ENCODE measurements around the gene ARHGAP1.
"Not testable (repeated sequence)": the region's sequence is repeated elsewhere in the genome, so short reads cannot be mapped to it uniquely, and the experiment has no call there.

Gene ARHGAP1

DNA sequence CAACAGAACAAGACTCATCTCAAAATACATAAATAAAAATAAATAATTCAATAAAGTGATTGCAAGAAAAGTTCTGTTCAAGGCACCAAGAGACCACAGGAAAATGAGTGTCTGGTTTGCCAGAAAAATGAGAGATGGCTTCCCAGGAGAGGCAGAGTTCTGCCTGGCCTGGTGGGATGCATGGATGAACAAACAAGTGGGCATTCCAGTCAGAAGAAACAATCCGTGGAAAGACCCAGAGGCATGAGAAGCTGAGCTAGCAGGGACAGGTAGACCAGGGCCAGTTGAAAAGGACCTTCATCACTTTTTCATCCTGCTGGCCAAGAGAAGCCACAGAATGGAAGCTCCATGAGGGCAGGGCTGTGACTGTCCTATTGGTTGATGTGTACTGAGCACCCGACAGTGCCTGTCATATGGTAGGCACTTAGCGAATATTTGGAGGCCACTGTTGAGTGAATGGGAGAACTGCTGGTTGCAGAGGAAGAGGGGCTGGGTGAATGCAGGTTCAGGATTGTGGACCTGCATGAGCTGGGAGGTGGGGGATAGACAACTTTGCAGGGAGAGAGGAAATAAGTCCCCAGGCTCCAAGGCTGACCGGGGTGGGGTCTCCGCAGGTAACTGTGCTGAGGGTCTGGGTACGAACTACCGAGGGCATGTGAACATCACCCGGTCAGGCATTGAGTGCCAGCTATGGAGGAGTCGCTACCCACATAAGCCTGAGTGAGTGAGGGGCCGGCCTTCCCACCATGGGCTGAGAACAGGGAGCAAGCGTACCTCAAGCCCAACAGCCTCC lies 22.3 kb upstream of the ARHGAP1 start:
- DNase-seq: no peak

GRCh38 chr11:46721286-46721685 lies 20.9 kb upstream of the ARHGAP1 start:
- DNase-seq: no peak

GRCh38 chr11:46719543-46720218 lies 19.3 kb upstream of the ARHGAP1 start:
- no peak for DNase-seq

- DNase-seq: no peak
Observed at GRCh38 chr11:46719048-46719542, 18.7 kb upstream of the ARHGAP1 start, which contains the start of gene F2. F2 (plus strand) TSS chr11:46719213; CDS start chr11:46719236, 23 bp downstream.

- DNase-seq: no peak
Observed at GRCh38 chr11:46718155-46719019, 18.0 kb upstream of the ARHGAP1 start.

GRCh38 chr11:46717825-46718154 lies 17.4 kb upstream of the ARHGAP1 start:
- DNase-seq: not testable (repeated sequence)

DNA sequence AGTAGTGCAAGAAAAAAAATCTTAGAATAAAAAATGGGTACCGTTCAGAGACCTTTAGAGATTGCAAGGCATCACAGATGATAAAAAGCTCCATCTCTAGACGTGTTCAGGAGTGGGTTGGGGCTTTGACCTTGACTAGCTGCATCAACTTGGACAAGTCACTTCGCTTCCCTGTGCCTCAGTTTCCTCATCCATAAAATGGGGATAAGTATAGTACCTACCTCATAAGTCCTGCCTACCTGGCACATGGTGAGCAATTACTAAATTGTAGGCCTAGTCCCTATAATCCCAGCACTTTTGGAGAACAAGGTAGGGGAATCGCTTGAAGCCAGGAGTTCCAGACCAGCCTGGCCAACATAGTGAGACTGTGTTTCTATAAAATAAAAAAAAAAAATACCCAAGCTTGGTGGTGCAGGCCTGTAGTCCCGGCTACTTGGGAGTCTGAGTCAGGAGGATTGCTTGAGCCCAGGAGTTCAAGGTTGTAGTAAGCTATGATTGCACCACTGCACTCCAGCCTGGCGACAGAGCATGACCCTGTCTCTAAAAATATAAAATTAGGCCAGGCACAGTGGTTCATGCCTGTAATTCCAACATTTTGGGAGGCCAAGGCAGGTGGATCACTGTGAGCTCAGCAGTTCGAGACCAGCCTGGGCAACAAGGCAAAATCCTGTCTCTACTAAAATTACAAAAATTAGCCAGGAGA lies 12.6 kb upstream of the ARHGAP1 start:
- no peak for DNase-seq

DNA sequence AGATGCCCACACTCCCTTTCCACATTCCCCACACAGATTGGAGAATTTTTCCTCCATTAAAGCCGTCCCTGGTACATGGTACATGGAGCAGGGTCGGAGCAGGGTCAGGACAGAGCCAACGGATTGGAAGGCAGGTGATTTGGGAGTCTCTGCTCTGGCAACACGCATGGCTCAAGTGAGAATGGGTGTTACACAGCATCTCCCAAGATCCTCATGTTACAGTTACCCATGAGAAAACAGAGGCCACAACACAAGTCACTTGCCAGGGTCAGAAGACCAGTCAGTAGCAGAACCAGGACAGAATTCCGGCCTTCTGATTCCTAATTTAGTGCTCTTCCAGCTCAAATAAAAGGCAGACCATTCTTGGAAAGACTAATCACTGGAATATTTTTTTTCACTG lies 10.9 kb upstream of the ARHGAP1 start:
- no peak for DNase-seq

DNA sequence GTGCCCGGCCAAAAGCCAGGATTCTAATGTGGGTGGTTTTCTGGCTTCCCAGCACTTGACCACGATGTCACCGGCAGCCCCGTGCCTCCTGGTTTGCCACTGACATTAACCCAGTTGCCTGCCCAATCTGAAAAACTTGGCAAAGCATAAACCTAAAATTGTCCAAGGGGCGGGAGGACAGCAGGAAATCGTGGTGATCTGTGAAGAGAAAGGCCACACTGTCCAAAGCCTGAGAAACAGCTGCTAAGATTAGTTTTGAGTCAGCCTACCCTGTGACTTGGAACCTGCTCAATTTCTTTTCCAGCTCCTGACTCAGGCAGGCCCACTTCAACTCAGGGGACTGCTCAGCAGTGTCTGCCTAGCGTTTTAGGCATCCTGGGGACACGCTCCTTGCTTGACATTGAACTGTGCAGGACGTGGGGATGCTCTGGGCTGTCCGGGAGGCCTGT lies 10.4 kb upstream of the ARHGAP1 start:
- DNase-seq: no peak

- not testable (repeated sequence) for DNase-seq
Observed at GRCh38 chr11:46709351-46709750, 8.9 kb upstream of the ARHGAP1 start.

- no peak for DNase-seq
Observed at GRCh38 chr11:46706886-46707285, 6.5 kb upstream of the ARHGAP1 start.

DNA sequence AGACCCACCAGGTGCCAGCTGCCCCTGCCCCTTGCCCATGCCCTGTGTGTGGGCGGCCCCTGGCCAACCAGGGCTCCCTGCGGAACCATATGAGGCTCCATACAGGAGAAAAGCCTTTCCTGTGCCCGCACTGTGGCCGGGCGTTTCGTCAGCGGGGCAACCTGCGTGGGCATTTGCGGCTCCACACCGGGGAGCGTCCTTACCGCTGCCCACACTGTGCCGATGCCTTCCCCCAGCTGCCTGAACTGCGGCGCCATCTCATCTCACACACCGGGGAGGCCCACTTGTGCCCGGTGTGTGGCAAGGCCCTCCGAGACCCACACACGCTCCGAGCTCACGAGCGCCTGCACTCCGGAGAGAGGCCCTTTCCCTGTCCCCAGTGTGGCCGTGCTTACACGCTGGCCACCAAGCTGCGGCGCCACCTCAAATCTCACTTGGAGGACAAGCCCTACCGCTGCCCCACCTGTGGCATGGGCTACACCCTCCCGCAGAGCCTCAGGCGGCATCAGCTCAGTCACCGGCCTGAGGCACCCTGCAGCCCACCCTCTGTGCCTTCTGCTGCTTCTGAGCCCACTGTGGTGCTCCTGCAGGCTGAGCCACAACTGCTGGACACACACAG lies 4.8 kb upstream of the ARHGAP1 start:
- no peak for DNase-seq

DNA sequence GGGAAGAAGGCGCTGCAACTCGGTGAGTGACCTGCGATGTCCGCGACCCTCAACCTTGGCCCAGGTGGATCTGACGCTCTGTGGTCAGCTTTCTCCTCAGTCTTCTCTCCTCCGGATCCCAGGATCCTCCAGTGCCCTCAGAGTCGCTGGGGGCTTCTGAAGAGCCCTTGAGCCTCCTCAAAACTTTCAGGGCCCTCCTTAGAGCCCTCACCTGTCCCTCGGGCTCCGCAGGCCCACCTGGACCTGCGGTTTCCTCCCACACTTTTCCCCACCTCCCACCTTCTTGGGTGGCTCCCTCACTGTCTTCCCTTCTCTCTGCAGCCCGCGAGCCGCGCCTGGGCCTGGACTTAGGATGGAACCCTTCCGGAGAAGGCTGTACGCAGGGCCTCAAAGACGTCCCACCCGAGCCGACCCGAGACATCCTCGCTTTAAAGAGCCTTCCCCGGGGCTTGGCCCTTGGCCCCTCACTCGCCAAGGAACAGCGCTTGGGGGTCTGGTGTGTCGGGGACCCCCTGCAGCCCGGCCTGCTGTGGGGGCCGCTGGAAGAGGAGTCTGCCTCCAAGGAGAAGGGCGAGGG lies 747 bp upstream of the ARHGAP1 start:
- DNase-seq: no peak

- DNase-seq: no peak
Observed at GRCh38 chr11:46698597-46698996, 1.8 kb downstream of the ARHGAP1 start.

DNA sequence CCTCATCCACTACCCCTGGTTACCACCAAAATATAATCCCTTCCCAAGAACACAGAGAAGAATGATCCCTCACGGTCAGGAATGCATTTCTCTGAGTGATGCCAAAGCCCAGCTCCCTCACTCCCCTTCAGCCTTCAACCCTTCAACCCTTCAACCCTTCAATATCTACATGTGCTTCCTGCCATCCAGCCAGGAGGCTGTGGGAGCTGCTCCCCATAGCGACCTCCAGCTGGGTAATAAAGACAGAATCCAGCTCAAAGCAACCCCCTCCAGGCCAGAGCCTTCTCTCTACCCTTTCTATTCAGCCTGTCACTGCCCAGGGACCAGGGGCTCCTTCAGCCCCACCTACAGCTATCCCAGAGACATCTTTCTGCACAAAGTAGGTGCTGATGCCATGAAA lies 2.7 kb downstream of the ARHGAP1 start:
- DNase-seq: no peak

GRCh38 chr11:46697303-46697702 lies 3.1 kb downstream of the ARHGAP1 start:
- no peak for DNase-seq

DNA sequence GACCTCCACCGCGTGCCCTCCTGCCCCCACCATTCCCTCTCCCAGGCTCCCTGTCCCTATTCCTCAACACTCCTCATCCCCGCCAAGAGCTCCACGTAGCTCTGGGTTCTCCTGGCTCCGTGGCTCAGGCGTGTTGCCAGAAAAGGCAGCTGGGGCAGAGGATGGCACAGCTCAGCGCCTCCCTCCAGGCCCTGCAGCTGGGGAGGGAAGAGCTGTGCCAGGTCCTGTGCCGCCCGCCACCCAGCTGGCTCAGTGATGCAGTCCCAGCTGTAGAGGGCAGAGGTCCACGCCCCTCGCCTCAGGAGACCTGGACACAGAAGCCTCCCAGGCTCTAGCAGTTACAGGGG lies 4.2 kb downstream of the ARHGAP1 start:
- DNase-seq: no peak

DNA sequence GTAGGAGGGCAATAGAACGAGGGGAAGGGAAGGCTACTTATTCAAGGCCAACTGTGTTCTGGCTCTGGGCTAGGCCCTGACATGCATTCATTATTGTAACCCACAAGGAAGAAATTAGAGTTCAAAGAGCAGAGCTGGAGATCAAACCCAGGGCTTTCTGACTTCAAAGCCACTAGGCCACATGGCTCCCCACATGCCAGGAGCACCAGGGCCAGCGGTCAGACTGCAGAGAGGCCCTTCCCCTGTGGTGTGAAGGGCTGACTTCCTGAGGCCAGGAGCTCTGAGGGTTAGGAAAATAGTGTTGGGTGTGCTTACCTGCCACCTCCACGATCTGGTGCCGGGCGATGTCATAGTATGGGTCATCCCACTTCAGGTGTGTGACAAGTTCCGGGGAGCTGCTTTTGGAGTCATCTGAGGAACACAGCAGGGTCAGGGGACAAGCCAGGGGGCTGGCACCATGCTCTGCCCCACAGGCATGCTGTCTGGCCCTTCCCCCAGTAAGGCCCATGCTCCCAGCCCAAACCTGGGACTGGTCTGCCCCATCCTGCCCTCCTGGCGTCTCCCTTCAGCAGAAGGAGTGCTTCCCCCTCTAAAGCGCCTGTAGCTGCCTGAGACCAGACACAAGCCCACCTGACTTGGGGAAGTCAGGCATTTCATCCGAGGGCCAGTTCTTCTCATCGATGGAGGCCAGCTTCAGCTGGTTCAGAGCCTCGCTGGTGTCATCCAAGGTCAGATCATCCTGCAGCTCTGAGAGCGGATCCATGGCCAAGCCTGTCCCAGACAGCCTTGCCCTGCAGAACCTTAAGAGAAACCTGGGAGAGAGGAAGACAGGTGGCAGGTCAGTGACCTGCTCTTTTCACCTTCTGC lies 4.8 kb downstream of the ARHGAP1 start:
- DNase-seq: no peak

- DNase-seq: no peak
Observed at GRCh38 chr11:46694607-46695006, 5.8 kb downstream of the ARHGAP1 start.

DNA sequence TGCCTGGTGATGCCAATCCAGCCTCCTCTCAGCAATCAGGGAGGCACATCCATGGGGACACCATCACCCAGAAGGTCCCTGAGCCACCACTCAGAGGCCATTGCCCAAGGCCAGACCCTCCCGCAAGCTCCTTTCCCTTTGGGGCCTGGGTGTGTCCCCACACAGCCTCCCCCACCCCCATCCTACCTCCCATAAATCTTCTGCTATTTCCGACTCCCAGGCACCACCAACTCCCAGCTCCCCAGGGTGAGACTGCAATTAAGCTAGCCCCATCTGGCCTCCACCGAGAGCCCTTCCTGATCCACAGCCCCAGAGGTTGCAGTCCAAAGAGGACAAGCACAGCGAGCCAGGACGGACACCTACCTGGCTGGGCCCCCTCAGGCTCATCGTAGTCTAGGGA lies 6.3 kb downstream of the ARHGAP1 start:
- DNase-seq: no peak

- no peak for DNase-seq
Observed at GRCh38 chr11:46693597-46694012, 6.8 kb downstream of the ARHGAP1 start.
